Measurements from ENCODE around the gene MPV17.
A peak's percentile ranks its signal among the peaks of the same experiment; 100 is the strongest.
"Not testable (repeated sequence)": the region's sequence is repeated elsewhere in the genome, so short reads cannot be mapped to it uniquely, and the experiment has no call there.

The MPV17 gene, protein sequence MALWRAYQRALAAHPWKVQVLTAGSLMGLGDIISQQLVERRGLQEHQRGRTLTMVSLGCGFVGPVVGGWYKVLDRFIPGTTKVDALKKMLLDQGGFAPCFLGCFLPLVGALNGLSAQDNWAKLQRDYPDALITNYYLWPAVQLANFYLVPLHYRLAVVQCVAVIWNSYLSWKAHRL

DNA sequence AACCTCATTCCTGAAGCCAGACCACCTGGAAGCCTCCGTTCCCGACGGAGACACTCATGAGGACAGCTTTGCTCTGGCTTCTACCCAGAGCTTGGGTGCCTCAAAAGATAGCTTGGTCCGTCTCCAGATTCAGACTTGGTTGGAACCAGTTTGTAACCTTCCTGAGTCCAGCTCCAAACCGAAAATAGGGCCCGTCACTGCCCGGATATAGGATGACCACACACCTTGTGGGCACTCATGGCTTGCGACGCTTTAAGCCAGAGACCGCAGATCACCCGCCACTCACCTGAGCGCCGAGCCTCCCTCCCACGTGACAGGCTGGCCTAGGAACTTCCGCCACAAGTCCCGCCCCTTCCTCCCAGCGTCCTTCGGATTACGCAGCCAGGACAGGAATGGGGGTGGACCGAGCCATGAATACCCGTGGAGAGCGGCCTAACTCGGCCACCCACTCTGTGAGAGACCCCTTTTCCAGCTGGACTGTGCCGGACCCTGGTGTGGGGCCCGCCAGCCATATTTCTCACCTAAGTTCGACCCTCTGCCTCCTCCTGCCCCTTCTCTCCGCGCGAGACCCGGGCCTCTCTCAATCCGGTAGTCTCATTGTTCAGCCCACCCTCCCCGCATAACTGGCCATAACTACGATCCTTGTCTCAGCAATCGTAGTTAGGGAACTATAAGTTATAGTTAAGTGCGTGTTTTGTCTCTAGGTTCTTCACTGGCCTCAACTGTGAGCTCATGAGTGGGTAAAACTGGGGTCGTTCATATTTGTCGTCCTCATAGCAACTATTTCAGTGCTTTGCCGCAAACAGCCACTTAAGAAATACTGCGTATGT, at the start of gene MPV17:
MPV17 (minus strand) TSS at position 332 of the 830 bp plus-strand sequence. CDS start 580 bp downstream, outside the sequence.
- DNase-seq (ENCODE audit: low read depth, low spot score): peak; percentile 57

DNA sequence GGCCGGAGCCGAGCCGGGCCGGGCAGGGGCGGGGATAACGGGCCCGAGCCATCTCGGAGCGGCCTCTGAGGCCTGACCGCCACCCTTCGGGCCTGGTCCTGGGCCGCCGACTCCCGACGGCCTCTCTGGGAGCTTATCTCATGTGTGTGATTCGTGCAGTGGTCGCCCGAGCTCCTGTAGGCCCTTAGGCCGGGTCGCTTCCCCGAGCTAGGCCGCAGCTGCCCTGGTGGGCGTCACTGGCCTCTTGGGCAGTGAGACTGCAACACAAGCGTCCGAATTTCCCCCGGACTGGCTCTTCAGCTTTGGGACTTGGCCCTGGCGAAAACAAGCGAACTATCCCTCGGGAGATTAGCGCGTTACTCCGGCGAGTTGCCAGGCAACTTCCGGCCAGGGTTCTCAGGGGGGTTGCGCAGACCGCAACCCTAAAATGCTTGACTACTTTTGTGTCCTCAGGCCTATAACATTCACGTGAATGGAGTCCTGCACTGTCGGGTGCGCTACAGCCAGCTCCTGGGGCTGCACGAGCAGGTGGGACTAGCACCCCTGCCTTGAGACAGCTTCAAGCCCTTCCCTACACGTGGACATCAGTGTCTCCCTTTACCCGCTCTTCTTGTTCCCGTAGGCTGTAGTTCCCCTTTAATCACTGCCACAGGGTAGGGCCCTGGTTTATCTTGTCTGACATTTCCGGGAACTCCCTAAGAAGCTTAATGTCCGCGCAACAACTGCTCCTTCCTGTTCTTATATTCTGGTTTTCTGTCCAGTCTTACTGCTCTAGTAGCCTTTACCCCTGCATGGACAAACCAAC, 48.1 kb upstream of the MPV17 start:
- no peak for DNase-seq (ENCODE audit: low read depth, low spot score)

DNA sequence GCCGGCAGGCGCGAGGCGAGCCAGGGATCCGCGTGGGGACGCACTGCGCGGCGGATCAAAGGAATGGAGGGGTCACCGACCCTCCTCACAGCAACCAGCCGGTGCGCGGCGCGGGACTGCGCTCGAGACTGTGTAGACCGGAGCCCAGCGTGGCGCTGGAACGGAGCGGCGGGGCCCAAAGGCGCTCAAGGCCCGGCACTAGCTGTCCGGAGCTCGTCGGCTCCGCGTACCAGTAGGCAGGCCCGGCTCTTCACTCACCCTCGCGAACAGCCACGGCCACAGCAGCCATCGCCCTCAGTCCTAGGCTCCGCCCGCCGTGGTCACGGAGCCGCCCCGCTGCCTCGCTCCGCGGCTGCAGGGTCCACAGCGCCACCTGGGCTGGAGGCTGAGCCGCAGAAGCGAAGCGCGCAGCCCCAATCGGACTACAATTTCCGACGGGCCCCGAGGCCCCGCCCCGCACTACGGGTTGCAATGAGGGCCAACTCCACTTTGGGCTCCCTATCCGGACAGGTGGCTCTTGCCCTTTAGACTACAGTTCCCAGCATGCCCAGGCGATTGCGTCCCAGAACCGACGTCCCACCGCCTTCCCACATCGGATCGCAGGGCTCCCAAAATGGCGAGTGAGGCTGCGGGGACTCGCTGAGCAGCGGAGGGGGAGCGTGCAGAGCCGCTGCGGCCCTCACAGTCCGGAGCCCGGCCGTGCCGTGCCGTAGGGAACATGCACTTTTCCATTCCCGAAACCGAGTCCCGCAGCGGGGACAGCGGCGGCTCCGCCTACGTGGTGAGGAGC, 47.3 kb upstream of the MPV17 start, which contains the start of the genes EIF2B4 and SNX17:
EIF2B4 (minus strand) TSS at position 313 of the 790 bp plus-strand sequence; CDS start at position 289, 24 bp downstream.
SNX17 (plus strand) TSS at position 591 of the 790 bp plus-strand sequence; CDS start at position 719, 128 bp downstream.
- DNase-seq (ENCODE audit: low read depth, low spot score): peak; percentile 97

DNA sequence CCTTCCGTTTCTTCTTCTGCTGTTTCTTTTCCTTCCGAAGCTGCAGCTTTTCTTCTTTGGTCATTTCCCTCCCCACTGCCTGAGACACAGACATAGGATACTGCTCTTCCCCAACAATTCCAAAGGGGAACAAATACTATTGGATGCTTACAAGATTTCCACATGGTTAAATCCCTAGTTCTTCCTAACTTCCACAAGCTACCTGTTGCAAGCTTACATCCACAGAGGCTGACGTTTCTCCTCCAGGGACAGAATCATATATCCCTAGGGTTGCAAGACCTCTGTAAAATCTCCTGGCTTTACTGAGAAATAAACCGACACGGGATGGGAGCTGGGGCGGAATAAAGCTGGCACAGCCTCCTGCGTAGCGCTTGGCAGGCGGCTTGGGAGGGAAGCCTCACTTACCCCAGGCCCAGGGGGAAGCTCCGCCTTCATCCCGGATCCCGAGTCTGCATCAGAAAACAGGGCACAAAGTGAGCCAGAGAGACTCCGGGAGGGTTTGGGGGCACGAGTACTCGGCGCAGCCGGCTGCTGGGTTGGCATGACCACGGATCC, 46.7 kb upstream of the MPV17 start:
- DNase-seq (ENCODE audit: low read depth, low spot score): no peak

DNA sequence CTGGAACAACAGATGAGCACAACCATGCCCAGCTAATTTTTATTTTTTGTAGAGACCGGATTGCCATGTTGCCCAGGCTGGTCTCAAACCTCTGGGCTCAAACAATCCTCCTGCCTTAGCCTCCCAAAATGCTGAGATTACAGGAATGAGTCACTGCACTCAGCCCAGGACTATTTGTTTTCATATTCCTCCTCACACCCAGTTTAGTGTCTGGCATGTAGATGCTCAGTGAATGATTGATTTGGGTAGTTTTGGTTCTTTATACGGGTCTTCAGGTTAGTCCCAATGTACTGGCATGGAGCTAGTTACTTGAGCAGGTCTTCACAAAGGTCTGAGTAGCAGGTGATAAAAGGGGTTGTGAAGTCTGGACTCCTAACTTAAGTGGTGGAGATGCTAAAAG, 41.0 kb upstream of the MPV17 start:
- DNase-seq (ENCODE audit: low read depth, low spot score): no peak

DNA sequence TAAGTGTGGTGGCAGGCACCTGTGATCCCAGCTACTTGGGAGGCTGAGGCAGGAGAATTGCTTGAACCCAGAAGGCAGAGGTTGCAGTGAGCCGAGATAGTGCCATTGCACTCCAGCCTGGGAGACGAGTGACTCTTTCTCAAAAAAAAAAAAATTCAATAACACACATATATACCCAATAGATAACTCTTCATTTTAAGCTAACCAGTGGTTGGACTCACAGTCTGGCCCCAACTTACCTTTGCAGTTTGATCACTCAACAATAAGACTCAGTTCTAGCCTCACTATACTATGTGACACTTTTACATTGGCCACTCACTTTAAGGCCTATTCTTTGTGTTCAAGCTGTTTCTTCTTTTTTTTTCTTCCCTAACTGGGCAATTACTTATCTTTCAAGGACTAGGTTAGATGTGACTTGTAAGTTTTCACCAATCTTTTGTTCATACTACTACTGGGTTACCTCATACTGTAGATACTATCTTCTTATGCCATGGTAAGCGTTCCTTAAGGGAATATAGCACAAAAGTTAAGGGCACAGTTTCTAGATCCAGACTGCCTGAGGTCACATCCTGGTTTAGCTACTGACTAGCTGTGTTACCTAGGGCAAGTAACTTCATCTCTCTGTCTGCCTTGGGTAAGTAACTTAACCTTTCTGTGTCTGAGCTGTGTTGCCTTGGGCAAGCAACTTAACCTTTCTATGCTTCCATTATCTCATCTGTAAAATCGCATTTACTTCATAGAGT, 40.0 kb upstream of the MPV17 start:
- no peak for DNase-seq (ENCODE audit: low read depth, low spot score)

DNA sequence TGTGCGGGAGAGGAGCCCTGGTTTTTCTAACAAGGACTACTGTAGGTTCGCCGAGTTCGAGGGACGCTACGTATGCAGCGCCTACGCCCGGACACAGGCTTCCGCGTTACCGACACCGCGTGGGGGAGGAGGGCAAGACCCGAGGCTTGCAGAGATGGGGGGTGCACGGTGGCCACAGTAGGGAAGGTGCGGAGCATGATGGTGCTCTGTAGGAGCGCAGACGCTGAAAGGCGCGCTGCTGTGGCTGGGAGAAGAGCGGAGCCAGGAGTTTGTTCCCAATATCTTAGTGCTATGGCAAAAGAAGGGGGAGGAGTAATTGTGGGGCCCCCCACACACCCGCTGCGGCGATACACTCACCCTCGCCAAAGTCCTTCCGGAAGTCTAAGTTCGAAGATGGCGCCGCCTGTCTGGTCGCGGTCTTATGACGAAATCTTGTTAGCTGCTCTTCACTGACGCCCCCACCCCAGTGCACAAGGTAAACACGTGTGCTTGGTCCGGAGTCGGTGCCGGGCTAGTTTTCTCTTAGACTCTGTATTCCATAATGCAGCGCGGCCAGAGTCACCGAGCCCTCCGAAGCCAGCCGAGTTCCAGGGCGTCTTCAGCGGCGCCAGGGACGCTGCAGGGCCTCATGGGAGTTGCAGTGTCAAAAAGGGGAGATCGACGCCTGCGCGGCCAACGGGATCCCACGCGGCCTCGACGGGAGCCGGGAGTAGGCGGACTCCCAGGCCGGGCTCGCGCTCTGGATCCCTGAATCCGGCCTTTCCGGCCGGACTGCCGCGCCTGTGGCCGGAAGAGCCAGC, 33.7 kb upstream of the MPV17 start, which contains the start of gene GTF3C2:
GTF3C2 (minus strand) TSS at position 383 of the 800 bp plus-strand sequence. CDS start 13,210 bp downstream, outside the sequence.
- DNase-seq (ENCODE audit: low read depth, low spot score): peak; percentile 94

DNA sequence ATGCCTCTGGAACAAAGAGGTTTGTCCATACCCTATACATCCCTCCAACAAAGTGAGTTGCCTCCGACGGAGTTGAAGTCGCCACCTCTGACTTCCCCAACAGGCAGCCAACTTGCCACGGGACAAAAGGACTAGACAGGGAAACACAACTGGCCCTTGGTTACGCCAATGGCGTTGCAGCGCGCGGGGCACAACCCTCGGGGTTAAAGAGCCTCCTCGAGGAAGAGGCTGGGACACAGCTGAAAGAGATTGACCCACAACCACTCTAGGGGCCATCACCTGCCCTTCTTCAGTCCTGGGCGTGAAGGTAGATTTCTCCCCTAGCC, 33.1 kb upstream of the MPV17 start:
- DNase-seq (ENCODE audit: low read depth, low spot score): no peak

DNA sequence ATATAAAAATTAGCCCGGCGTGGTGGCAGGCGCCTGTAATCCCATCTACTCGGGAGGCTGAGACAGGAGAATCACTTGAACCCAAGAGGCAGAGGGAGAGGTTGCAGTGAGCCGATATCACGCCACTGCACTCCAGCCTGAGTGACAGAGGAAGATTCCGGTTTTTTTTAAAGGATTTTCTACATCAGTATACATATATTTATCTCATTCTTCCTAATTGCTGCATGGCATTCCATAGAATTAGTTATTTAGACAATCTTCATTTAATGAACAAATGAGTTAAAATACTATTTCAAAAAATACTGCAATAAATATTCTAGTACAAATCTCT, 31.7 kb upstream of the MPV17 start:
- no peak for DNase-seq (ENCODE audit: low read depth, low spot score)

DNA sequence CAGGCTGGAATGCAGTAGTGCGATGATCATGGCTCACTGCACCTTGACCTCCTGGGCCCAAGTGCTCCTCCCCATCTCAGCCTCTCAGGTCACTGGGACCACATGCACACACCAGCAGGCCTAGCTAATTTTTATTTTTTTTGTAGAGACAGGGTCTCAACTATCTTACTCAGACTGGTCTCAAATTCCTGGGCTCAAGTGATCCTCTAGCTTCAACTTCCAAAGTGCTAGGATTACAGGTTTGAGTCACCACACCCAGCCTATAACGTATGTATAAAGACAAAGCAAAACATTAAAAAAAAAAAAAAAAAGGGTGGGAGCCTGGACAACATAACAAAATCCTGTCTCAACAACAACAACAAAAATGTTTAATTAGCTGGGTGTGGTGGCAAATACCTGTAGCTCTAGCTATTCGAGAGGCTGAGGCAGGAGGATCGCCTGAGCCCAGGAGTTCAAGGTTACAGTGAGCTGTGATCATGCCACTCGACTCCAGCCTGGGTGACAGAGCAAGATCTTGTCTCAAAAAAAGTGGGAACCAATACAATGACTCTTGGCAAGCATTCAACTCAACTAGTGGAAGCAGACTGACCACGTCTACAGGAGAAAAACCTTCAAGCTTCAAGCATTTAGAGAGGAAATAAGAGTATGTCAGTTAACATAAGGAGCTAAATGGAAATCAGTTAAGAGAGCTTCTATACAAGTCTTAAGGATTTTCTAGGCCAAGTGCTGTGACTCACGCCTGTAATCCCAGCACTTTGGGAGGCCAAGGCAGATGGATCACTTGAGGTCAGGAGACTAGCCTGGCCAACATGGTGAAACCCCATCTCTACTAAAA, 31.1 kb upstream of the MPV17 start:
- no peak for DNase-seq (ENCODE audit: low read depth, low spot score)

DNA sequence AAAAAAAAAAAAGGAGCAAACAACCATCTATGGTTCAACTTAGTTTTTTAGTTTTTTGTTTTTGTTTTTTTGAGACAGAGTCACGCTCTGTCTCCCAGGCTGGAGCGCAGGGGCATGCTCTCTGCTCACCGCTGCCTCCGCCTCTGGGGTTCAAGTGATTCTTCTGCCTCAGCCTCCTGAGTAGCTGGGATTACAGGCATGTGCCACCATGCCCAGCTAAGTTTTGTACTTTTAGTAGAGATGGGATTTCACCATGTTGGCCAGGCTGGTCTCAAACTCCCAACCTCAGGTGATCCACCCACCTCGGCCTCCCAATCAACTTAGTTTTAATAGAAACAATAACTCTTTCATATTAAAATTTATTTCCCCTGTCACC, 30.5 kb upstream of the MPV17 start:
- DNase-seq (ENCODE audit: low read depth, low spot score): not testable (repeated sequence)

DNA sequence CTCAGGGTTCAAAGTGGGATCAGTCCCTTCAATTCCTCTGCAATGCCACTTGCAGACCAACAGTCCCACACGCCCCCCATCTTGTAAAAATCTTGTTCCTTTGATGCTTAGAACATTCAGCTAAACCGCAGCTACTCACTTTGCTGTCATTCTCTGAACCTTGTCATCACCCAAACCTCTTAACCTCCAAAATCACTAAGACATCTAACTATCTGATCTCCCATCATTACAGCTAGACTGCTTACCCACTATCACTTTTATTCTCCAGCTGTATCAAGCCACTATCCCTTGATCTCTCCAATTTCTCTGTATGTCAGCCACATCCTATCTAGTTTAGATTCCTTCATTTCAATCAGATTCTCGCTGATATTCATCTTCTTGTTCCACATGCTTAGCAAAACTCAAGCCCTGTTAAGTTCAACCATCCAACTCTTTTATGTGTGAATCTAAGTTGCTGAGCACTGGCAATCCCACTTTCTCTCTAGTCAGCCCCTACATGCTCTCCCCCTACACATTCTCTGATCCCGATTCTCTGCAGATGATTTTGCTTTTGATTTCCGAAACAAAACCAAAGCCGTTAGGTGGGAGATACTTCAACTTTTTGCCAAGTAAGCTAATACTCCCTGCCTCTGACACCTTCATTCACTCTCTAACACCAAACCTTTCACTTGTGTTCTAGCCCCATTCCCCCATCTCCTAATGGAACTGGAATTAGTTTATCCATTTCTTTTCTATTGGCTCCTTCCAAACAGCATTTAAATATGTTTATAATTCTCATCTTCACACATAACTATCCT, 29.1 kb upstream of the MPV17 start:
- no peak for DNase-seq (ENCODE audit: low read depth, low spot score)

DNA sequence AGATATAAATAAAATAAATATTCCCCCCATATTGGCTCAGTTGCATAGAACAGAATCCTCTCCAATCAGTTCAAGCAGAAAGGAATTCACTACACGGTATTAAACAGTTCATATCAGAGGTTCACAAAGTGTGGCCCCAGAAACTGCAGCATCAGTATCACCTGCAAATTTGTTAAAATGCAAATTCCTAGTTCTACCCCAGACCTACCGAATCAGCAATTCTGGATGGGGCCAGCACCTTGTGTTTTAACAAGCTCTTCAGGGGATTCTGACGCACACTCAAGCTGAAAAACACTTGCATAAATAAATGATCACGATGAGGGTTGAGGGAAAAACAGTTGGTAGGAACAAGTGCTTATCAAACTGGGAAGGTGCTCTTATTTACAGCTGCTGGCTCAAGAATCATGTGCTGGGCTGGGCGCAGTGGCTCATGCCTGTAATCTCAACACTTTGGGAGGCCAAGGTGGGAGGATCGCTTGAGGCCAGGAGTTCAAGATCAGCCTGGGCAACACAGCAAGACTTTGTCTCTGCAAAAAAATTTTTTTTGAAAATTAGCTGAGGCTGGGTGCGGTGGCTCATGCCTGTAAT, 27.3 kb upstream of the MPV17 start:
- DNase-seq (ENCODE audit: low read depth, low spot score): no peak

DNA sequence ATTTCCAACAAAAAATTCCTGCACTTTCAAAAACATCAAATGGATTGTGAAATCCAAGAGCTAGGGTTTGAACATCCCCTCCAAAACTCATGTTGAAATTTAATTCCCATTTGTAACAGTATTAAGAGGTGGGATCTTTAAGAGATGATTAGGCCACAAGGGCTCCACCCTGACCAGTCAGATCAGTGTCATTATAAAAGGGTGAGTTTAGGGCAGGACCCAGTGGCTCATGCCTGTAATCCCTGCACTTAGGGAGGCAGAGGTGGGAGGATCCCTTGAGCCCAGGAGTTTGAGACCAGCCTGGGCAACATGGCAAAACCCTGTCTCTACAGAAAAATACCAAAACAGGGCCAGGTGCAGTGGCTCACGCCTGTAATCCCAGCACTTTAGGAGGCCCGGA, 24.7 kb upstream of the MPV17 start:
- no peak for DNase-seq (ENCODE audit: low read depth, low spot score)

DNA sequence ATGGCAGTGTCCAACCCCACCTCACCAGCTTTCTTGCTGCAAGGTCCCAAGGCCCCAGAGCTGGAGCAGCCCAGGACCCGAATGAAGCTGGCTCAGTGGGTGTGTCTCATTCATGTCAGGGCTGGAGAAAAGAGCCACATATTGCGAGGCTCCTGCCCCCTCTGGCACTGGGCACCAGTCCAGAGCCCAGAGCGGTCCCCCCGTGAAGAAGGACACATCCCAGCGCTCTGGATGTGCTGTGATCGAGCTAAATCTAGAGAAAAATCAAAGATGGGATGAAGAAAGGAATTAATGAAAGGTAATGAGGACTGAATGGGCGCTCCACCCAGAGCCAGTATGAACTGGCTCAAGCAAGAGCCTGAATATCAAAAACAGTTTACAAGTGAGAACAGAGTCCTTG, 13.3 kb upstream of the MPV17 start:
- no peak for DNase-seq (ENCODE audit: low read depth, low spot score)

DNA sequence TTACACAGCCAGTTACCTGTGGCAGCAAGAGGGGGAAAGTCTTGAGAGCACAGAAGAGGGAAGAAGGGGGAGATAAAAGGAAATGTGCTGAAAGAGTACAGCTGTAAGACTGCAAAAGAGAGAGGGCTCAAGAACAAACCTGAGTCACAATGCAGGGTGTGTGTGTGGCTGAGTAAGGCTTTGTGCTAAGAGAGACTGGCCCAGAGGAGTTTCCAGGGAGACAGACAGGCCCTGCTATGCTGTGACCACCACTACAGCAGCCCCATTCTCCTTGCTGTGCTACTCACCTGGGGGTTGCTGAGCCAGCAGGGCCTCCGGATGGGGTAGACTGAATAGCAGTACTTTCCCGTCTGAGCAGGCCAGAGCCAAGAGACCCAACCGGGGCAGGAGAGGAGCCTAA, 12.4 kb upstream of the MPV17 start:
- DNase-seq (ENCODE audit: low read depth, low spot score): no peak

DNA sequence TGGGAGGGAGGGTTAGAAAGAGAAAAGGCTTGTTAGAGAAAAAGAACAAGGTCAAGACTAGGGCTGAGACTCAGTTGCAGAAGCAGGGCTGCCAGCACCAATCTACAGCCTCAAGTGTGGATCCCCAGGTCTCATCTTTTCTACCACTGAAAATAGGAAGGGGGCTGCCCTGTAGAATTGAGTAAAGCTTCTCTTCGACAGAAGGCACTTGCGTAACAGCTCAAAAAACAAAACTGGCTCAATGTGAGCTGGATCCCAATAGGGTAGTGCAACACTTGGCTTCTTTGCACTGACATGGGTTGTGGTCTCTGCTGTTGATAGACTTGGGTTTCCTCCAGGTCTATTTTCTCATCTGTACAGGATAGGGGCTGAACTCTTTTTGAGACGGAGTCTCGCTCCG, 1.8 kb upstream of the MPV17 start:
- no peak for DNase-seq (ENCODE audit: low read depth, low spot score)

Measured in brain pericyte (primary cell).